C4-2B (cell line): Measurements from ENCODE around the gene BORCS6.

Source experiments
- CTCF ChIP-seq: fragments of 450-650 bp; conservative IDR thresholded peaks from 2 replicates; pipeline ENCODE4 v1.5.1; 2017; ENCODE audit warnings: mild to moderate bottlenecking
- ZFX ChIP-seq: fragments of 450-650 bp; IDR thresholded peaks from 2 replicates; pipeline ENCODE4 v1.6.1; 2017

- no peak for TF ChIP-seq CTCF
- no peak for TF ChIP-seq ZFX
Observed at GRCh38 chr17:8145811-8146210, 44.2 kb downstream of the BORCS6 start.
